Measurements from ENCODE around the gene GPANK1.

The GPANK1 gene

GRCh38 chr6:31690231-31691077 is 25.7 kb upstream of the GPANK1 start:
- no peak for DNase-seq

GRCh38 chr6:31689249-31690110 is 24.7 kb upstream of the GPANK1 start:
- DNase-seq: no peak

- no peak for DNase-seq
These were observed 23.3 kb upstream of the GPANK1 start for GRCh38 chr6:31687860-31688693.

GRCh38 chr6:31687321-31687720 is 22.5 kb upstream of the GPANK1 start:
- DNase-seq: no peak

GRCh38 chr6:31686483-31686882 is 21.7 kb upstream of the GPANK1 start:
- no peak for DNase-seq

GRCh38 chr6:31683591-31683990 is 18.8 kb upstream of the GPANK1 start:
- no peak for DNase-seq

- DNase-seq: peak; percentile 45
These were observed 16.4 kb upstream of the GPANK1 start for GRCh38 chr6:31681135-31681671.

GRCh38 chr6:31680226-31681134 is 15.7 kb upstream of the GPANK1 start, which contains the start of gene LY6G5C:
LY6G5C (minus strand) TSS chr6:31681067; CDS start chr6:31680373, 694 bp downstream.
- DNase-seq: peak; percentile 85

GRCh38 chr6:31677955-31678354 is 13.2 kb upstream of the GPANK1 start:
- DNase-seq: no peak

- DNase-seq: no peak
These were observed 12.1 kb upstream of the GPANK1 start for GRCh38 chr6:31676904-31677303.

- no peak for DNase-seq
These were observed 11.6 kb upstream of the GPANK1 start for GRCh38 chr6:31676322-31676903.

- no peak for DNase-seq
These were observed 4.9 kb upstream of the GPANK1 start, which contains the start of gene LY6G5B for GRCh38 chr6:31669676-31670075. LY6G5B (plus strand) TSS chr6:31669976; CDS start chr6:31670951, 975 bp downstream.

- DNase-seq: no peak
These were observed 1.7 kb upstream of the GPANK1 start for GRCh38 chr6:31666337-31666965.

- DNase-seq: peak; percentile 95
These were observed 922 bp upstream of the GPANK1 start, which contains the start of gene CSNK2B for GRCh38 chr6:31665501-31666336. CSNK2B (plus strand) TSS chr6:31666080; CDS start chr6:31666832, 752 bp downstream.

- DNase-seq: peak; percentile 9
These were observed 622 bp downstream of the GPANK1 start for GRCh38 chr6:31663961-31664789.

GRCh38 chr6:31663126-31663960 is 1.5 kb downstream of the GPANK1 start:
- DNase-seq: no peak

GRCh38 chr6:31662124-31662723 is 2.6 kb downstream of the GPANK1 start:
- no peak for DNase-seq

Measured in DMS79 (cell line).